COLO829 (cell line): Measurements from ENCODE around the gene PLCB1.
A peak's percentile ranks its signal among the peaks of the same experiment; 100 is the strongest.
"Not testable (repeated sequence)": the region's sequence is repeated elsewhere in the genome, so short reads cannot be mapped to it uniquely, and the experiment has no call there.

Source experiments
- DNase-seq: peaks from one replicate; pipeline ENCODE4 v3.0.0; 2012; ENCODE audit warnings: low spot score

The PLCB1 gene

GRCh38 chr20:8447262-8448120 lies 315.4 kb downstream of the PLCB1 start:
- no peak for DNase-seq

- no peak for DNase-seq
Measured at GRCh38 chr20:8449123-8449522, 317.1 kb downstream of the PLCB1 start.

GRCh38 chr20:8454137-8454712 lies 322.2 kb downstream of the PLCB1 start:
- DNase-seq, result peak; percentile 74

GRCh38 chr20:8456765-8457164 lies 324.7 kb downstream of the PLCB1 start:
- DNase-seq, result no peak

- no peak for DNase-seq
Measured at GRCh38 chr20:8457978-8458377, 325.9 kb downstream of the PLCB1 start.

GRCh38 chr20:8461186-8461585 lies 329.1 kb downstream of the PLCB1 start:
- DNase-seq, result no peak

- DNase-seq, result no peak
Measured at GRCh38 chr20:8464368-8464767, 332.3 kb downstream of the PLCB1 start.

GRCh38 chr20:8466781-8467180 lies 334.7 kb downstream of the PLCB1 start:
- DNase-seq, result not testable (repeated sequence)

- no peak for DNase-seq
Measured at GRCh38 chr20:8470156-8470555, 338.1 kb downstream of the PLCB1 start.

- no peak for DNase-seq
Measured at GRCh38 chr20:8471465-8471864, 339.4 kb downstream of the PLCB1 start.

GRCh38 chr20:8473459-8473858 lies 341.4 kb downstream of the PLCB1 start:
- DNase-seq, result no peak

- DNase-seq, result no peak
Measured at GRCh38 chr20:8474027-8474668, 342.1 kb downstream of the PLCB1 start.

GRCh38 chr20:8476021-8476420 lies 344.0 kb downstream of the PLCB1 start:
- no peak for DNase-seq

GRCh38 chr20:8480597-8480996 lies 348.5 kb downstream of the PLCB1 start:
- DNase-seq, result no peak

GRCh38 chr20:8487696-8488095 lies 355.6 kb downstream of the PLCB1 start:
- no peak for DNase-seq

- DNase-seq, result no peak
Measured at GRCh38 chr20:8489094-8489883, 357.2 kb downstream of the PLCB1 start.

GRCh38 chr20:8490076-8490830 lies 358.2 kb downstream of the PLCB1 start:
- no peak for DNase-seq

- DNase-seq, result peak; percentile 58
Measured at GRCh38 chr20:8492173-8492572, 360.1 kb downstream of the PLCB1 start.

GRCh38 chr20:8498571-8498970 lies 366.5 kb downstream of the PLCB1 start:
- DNase-seq, result no peak

GRCh38 chr20:8504030-8504429 lies 372.0 kb downstream of the PLCB1 start:
- DNase-seq, result no peak

GRCh38 chr20:8505476-8506200 lies 373.6 kb downstream of the PLCB1 start:
- no peak for DNase-seq
